Lower lobe of right lung (tissue), 2 donors: ENCODE measurements around the gene FANK1. TPM values are rescaled to one million over a fixed set of nuclear protein-coding genes. Genes with fewer than 3 reads are reported as not detected.

ENCODE experiments used
- ATAC-seq, 2 donors: fragments of 200-7000 bp; cut with Tn5 transposase; one replicate each; pipeline ENCODE4 v1.9.1; 2020 to 2022; ENCODE audit warnings: mild to moderate bottlenecking in 2 of 2, moderate library complexity in 2 of 2
- DNase-seq: peaks from one replicate; pipeline ENCODE4 v3.0.0-alpha.2; 2020
- H3K27ac ChIP-seq: fragments of 200-600 bp; one replicate; pipeline ENCODE4 v1.8.0; 2022
- H3K27me3 ChIP-seq: fragments of 200-600 bp; one replicate; pipeline ENCODE4 v1.8.0; 2022; ENCODE audit warnings: low read depth
- H3K36me3 ChIP-seq: fragments of 200-600 bp; one replicate; pipeline ENCODE4 v1.8.0; 2022; ENCODE audit warnings: mild to moderate bottlenecking
- H3K4me1 ChIP-seq: fragments of 200-600 bp; one replicate; pipeline ENCODE4 v1.8.0; 2022
- H3K4me3 ChIP-seq: fragments of 200-600 bp; one replicate; pipeline ENCODE4 v1.8.0; 2022; ENCODE audit warnings: mild to moderate bottlenecking
- H3K9me3 ChIP-seq: fragments of 200-600 bp; one replicate; pipeline ENCODE4 v1.8.0; 2022
- CTCF ChIP-seq: fragments of 200-600 bp; IDR thresholded peaks from one replicate; pipeline ENCODE4 v1.8.0; 2022; ENCODE audit warnings: antibody characterized with exemption, mild to moderate bottlenecking
- intact Hi-C: fragments of 100-400 bp; cut with DNase I; formaldehyde crosslinking; loops from one replicate; pipeline ENCODE4 v1.11.0; 2022
- total RNA-seq: library from RNA; stranded (reverse); fragmentation: NEBNext Ultra II Directional; extraction: Animal tissue kit (Norgen Biotek cat#: 25700); gene quantifications from one replicate; pipeline ENCODE4 v1.2.1, GENCODE V29; 2021
- donor health status: DM: no; HTN: yes; CAD: no; lungs with severe emphysema.

Gene FANK1
- total RNA-seq, 1 donor from 2014 or later: 11.5 TPM

- no peak overlapping the region for H3K4me3 ChIP-seq
- DNase-seq: no peak
- ATAC-seq: peak in 1 of 2 donors; percentile 56
- no peak for TF ChIP-seq CTCF
- H3K4me1 ChIP-seq: no peaks in the 10 kb centered on the region
- H3K27me3 ChIP-seq: no peaks in the 10 kb centered on the region
- intact Hi-C loops: no loop called here
- H3K36me3 ChIP-seq: peaks cover 28% of the 10 kb centered on the region
- no peaks in the 10 kb centered on the region for H3K9me3 ChIP-seq
- H3K27ac ChIP-seq: no peak overlapping the region
Measured at GRCh38 chr10:125866421-125867029, 29.8 kb upstream of the FANK1 start.

GRCh38 chr10:125868372-125868975 is 27.9 kb upstream of the FANK1 start:
- Histone ChIP-seq H3K4me1 (no peaks in the 10 kb centered on the region), H3K9me3 (no peaks in the 10 kb centered on the region), H3K4me3 (no peak overlapping the region), H3K27ac (no peak overlapping the region), H3K36me3 (peaks cover 26% of the 10 kb centered on the region), H3K27me3 (no peaks in the 10 kb centered on the region)
- DNase-seq (no peak), ATAC-seq (peak in 1 of 2 donors; percentile 62)
- peak; percentile 84 for TF ChIP-seq CTCF
- intact Hi-C loops: no loop called here

- intact Hi-C loops: no loop called here
- no peak for DNase-seq
- H3K27ac ChIP-seq: no peak overlapping the region
- H3K36me3 ChIP-seq: peaks cover 7% of the 10 kb centered on the region
- no peak overlapping the region for H3K4me3 ChIP-seq
- no peaks in the 10 kb centered on the region for H3K4me1 ChIP-seq
- H3K27me3 ChIP-seq: no peaks in the 10 kb centered on the region
- no peak for ATAC-seq
- no peak for TF ChIP-seq CTCF
- H3K9me3 ChIP-seq: peaks cover 5% of the 10 kb centered on the region
Measured at GRCh38 chr10:125871338-125871737, 25.0 kb upstream of the FANK1 start.

- DNase-seq: no peak
- H3K27me3 ChIP-seq: no peaks in the 10 kb centered on the region
- H3K27ac ChIP-seq: no peak overlapping the region
- intact Hi-C loops: no loop called here
- H3K9me3 ChIP-seq: peaks cover 11% of the 10 kb centered on the region
- no peak overlapping the region for H3K4me3 ChIP-seq
- peaks cover 16% of the 10 kb centered on the region for H3K36me3 ChIP-seq
- H3K4me1 ChIP-seq: no peaks in the 10 kb centered on the region
- ATAC-seq: peak in 1 of 2 donors; percentile 14
- TF ChIP-seq CTCF: no peak
Measured at GRCh38 chr10:125878957-125879835, 17.2 kb upstream of the FANK1 start.

GRCh38 chr10:125880719-125881118 is 15.6 kb upstream of the FANK1 start:
- TF ChIP-seq CTCF: no peak
- DNase-seq (no peak), ATAC-seq (no peak)
- Histone ChIP-seq H3K9me3 (peaks cover 11% of the 10 kb centered on the region), H3K36me3 (peaks cover 16% of the 10 kb centered on the region), H3K27ac (no peak overlapping the region), H3K4me1 (no peaks in the 10 kb centered on the region), H3K27me3 (no peaks in the 10 kb centered on the region), H3K4me3 (no peak overlapping the region)
- intact Hi-C loops: no loop called here
